PC-9 (cell line): Measurements from ENCODE around the gene BAG1.

ENCODE experiments used
- EZH2 ChIP-seq: fragments of 200-600 bp; sonication (generic); IDR thresholded peaks from 2 replicates; pipeline ENCODE4 v1.8.0; 2017; ENCODE audit warnings: antibody characterized with exemption, low read depth
- TF ChIP-seq, protein P1 (sequence below): fragments of 200-600 bp; sonication (generic); conservative IDR thresholded peaks from 2 replicates; pipeline ENCODE4 v1.6.1; 2017; ENCODE audit warnings: mixed run types, antibody characterized with exemption, mild to moderate bottlenecking, moderate library complexity

DNA sequence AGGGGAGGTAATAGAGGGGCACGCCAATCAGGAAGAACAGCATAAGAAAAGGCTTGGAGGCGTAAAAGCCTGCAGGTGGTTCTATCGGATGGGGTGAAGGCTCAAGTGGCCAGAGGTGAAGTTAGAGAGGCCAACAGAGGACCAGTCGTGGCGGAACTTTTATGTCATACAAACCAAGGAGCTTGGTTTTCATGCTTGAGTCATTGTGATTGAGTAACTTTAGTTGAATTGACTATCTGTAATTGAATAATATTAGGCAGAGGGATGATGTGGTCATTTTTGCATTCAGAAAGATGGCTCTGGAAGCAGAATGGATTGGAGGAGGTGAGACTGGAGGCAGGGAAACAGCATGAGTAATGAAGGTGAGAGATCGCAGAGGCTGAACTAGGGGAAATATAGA, 31.7 kb downstream of the BAG1 start:
- TF ChIP-seq, protein P1, sequence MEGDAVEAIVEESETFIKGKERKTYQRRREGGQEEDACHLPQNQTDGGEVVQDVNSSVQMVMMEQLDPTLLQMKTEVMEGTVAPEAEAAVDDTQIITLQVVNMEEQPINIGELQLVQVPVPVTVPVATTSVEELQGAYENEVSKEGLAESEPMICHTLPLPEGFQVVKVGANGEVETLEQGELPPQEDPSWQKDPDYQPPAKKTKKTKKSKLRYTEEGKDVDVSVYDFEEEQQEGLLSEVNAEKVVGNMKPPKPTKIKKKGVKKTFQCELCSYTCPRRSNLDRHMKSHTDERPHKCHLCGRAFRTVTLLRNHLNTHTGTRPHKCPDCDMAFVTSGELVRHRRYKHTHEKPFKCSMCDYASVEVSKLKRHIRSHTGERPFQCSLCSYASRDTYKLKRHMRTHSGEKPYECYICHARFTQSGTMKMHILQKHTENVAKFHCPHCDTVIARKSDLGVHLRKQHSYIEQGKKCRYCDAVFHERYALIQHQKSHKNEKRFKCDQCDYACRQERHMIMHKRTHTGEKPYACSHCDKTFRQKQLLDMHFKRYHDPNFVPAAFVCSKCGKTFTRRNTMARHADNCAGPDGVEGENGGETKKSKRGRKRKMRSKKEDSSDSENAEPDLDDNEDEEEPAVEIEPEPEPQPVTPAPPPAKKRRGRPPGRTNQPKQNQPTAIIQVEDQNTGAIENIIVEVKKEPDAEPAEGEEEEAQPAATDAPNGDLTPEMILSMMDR, result no peak
- TF ChIP-seq EZH2, result no peak
